Pulmonary artery endothelial cell (primary cell): Measurements from ENCODE around the gene SPAG8. TPM values are rescaled to one million over a fixed set of nuclear protein-coding genes. Genes with fewer than 3 reads are reported as not detected.

Experiments
- DNase-seq: peaks from one replicate; pipeline ENCODE4 v3.0.0-alpha.2; 2011; ENCODE audit warnings: low read depth, low spot score
- total RNA-seq: library from RNA; depleted of rRNA; stranded (reverse); fragments of >200 nt; gene quantifications from 2 replicates; pipeline ENCODE4 v1.2.3, GENCODE V29; 2014

The SPAG8 gene
- 0.20 and 0.25 TPM in 2 replicates for total RNA-seq

- peak; percentile 74 for DNase-seq
Measured at GRCh38 chr9:35812025-35812602, at the start of gene SPAG8. SPAG8 (minus strand) TSS chr9:35812262; CDS start chr9:35812147, 115 bp downstream.

- no peak for DNase-seq
Measured at GRCh38 chr9:35861161-35861897, 49.3 kb upstream of the SPAG8 start.

GRCh38 chr9:35859990-35860339 lies 47.9 kb upstream of the SPAG8 start:
- no peak for DNase-seq

- no peak for DNase-seq
Measured at GRCh38 chr9:35859310-35859989, 47.4 kb upstream of the SPAG8 start.

- DNase-seq: no peak
Measured at GRCh38 chr9:35858458-35858857, 46.4 kb upstream of the SPAG8 start.

- DNase-seq: no peak
Measured at GRCh38 chr9:35856882-35857281, 44.8 kb upstream of the SPAG8 start.

- DNase-seq: no peak
Measured at GRCh38 chr9:35856206-35856605, 44.1 kb upstream of the SPAG8 start.

GRCh38 chr9:35854091-35854762 lies 42.2 kb upstream of the SPAG8 start:
- DNase-seq: no peak

GRCh38 chr9:35852876-35853865 lies 41.1 kb upstream of the SPAG8 start:
- DNase-seq: no peak

GRCh38 chr9:35852267-35852815 lies 40.3 kb upstream of the SPAG8 start:
- no peak for DNase-seq

GRCh38 chr9:35847792-35848572 lies 35.9 kb upstream of the SPAG8 start:
- no peak for DNase-seq

GRCh38 chr9:35845824-35846771 lies 34.0 kb upstream of the SPAG8 start:
- DNase-seq: no peak

GRCh38 chr9:35844628-35845270 lies 32.7 kb upstream of the SPAG8 start:
- DNase-seq: peak; percentile 60

GRCh38 chr9:35842795-35843194 lies 30.7 kb upstream of the SPAG8 start:
- DNase-seq: no peak

- DNase-seq: no peak
Measured at GRCh38 chr9:35842020-35842745, 30.1 kb upstream of the SPAG8 start.

- DNase-seq: no peak
Measured at GRCh38 chr9:35841645-35841900, 29.5 kb upstream of the SPAG8 start.

GRCh38 chr9:35840881-35841644 lies 29.0 kb upstream of the SPAG8 start:
- no peak for DNase-seq
